Fibroblast of lung (primary cell): ENCODE results near the gene COL24A1. TPM values are rescaled to one million over a fixed set of nuclear protein-coding genes. Genes with fewer than 3 reads are reported as not detected.
"Not testable (repeated sequence)": the region's sequence is repeated elsewhere in the genome, so short reads cannot be mapped to it uniquely, and the experiment has no call there.

ENCODE experiments used
- DNase-seq, 2 donors: peaks; one replicate each; pipeline versions ENCODE4 v3.0.0 to v3.0.0-alpha.2; 2010; ENCODE audit warnings: low read depth in 2 of 2
- H2AFZ ChIP-seq: 2 replicates; pipeline ENCODE4 v1.5.1; 2012; ENCODE audit warnings: low read length, control low read depth, inconsistent platforms
- H3K27ac ChIP-seq: 2 replicates; pipeline ENCODE4 v1.5.1; 2011; ENCODE audit warnings: low read length, control low read depth; ENCODE audit not compliant: insufficient read depth
- H3K27me3 ChIP-seq: 2 replicates; pipeline ENCODE4 v1.5.1; 2011; ENCODE audit warnings: mild to moderate bottlenecking, low read length; ENCODE audit not compliant: control insufficient read depth, insufficient read depth
- H3K36me3 ChIP-seq: 2 replicates; pipeline ENCODE4 v1.5.1; 2011; ENCODE audit warnings: low read length; ENCODE audit not compliant: control insufficient read depth, insufficient read depth
- H3K4me1 ChIP-seq: 2 replicates; pipeline ENCODE4 v1.5.1; 2011; ENCODE audit warnings: low read length; ENCODE audit not compliant: control insufficient read depth, insufficient read depth; ENCODE audit errors: extremely low read depth
- H3K4me2 ChIP-seq: 2 replicates; pipeline ENCODE4 v1.5.1; 2011; ENCODE audit warnings: low read length, control low read depth; ENCODE audit not compliant: insufficient read depth; ENCODE audit errors: extremely low read depth
- H3K4me3 ChIP-seq, 4 experiments: fragments of 200-600 bp in 1 of 4; sonication (generic) in 1 of 4; replicated peaks in 1 of 4; 2 replicates each; pipeline ENCODE4 v1.5.1; 2011 to 2016; ENCODE audit warnings: low read length in 4 of 4, low read depth in 3 of 4, mild to moderate bottlenecking in 3 of 4, control low read depth in 2 of 4, inconsistent platforms in 1 of 4, mixed read lengths in 1 of 4; ENCODE audit not compliant: insufficient read depth in 1 of 4; ENCODE audit errors: control extremely low read depth in 1 of 4
- H3K79me2 ChIP-seq: 2 replicates; pipeline ENCODE4 v1.5.1; 2012; ENCODE audit warnings: mild to moderate bottlenecking, low read length, inconsistent platforms; ENCODE audit not compliant: control insufficient read depth, insufficient read depth
- H3K9ac ChIP-seq: 2 replicates; pipeline ENCODE4 v1.5.1; 2011; ENCODE audit warnings: mild to moderate bottlenecking, low read length, control low read depth; ENCODE audit not compliant: insufficient read depth
- H3K9me3 ChIP-seq: 2 replicates; pipeline ENCODE4 v1.5.1; 2012; ENCODE audit warnings: low read depth, low read length; ENCODE audit not compliant: control insufficient read depth, insufficient read depth
- H4K20me1 ChIP-seq: 2 replicates; pipeline ENCODE4 v1.5.1; 2011; ENCODE audit warnings: low read length; ENCODE audit not compliant: control insufficient read depth, insufficient read depth; ENCODE audit errors: extremely low read depth
- CTCF ChIP-seq, 2 donors: IDR thresholded peaks in 1 of 2; conservative IDR thresholded peaks in 1 of 2; 1 replicate in 1 of 2; 2 replicates in 1 of 2; pipeline ENCODE4 v1.5.1; 2011 to 2012; ENCODE audit warnings: low read length in 2 of 2, control low read depth in 1 of 2, inconsistent platforms in 1 of 2, low read depth in 1 of 2, mild to moderate bottlenecking in 1 of 2
- EZH2 ChIP-seq: IDR thresholded peaks from 2 replicates; pipeline ENCODE4 v1.5.1; 2012; ENCODE audit warnings: low read length, control low read depth, mild to moderate bottlenecking; ENCODE audit errors: missing control alignments
- polyA plus RNA-seq, 2 donors: library from polyadenylated mRNA; depleted of rRNA in 1 of 2; stranded (reverse) in 1 of 2; unstranded in 1 of 2; fragments of >200 nt; gene quantifications; 2 replicates each; pipeline ENCODE4 v1.2.1, GENCODE V29; 2011 to 2012; ENCODE audit warnings: missing spikeins in 1 of 2
- total RNA-seq: library from RNA; depleted of rRNA; stranded (reverse); fragments of >200 nt; gene quantifications from 2 replicates; pipeline ENCODE4 v1.2.1, GENCODE V29; 2014

COL24A1 gene
- total and polyA plus RNA-seq, 2 donors (not counting 1 experiment from before 2014, with no cell fraction given), result 0.31 to 3.3 TPM

DNA sequence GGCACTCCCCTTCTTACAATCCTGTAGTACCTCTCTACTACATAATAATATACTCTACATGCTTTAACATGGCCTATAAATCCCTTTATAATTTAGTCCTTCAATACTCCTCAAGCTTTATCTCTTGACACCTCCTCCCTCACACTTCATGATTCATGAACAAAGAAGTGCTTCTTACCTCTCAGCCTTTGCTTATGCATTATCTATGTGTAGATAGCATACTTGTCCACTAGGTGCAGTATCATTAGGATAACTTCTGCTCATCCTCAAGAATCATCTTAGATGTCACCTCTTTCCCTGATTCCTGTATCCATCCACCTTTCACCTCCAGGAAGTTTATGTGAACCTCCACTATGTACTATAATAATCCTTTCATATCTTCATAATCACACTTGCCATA lies 74.4 kb downstream of the COL24A1 start:
- Histone ChIP-seq H3K9ac (no peak overlapping the region), H4K20me1 (no peaks in the 10 kb centered on the region), H3K27ac (no peak overlapping the region), H3K4me2 (no peak overlapping the region), H3K27me3 (no peaks in the 10 kb centered on the region), H3K9me3 (no peaks in the 10 kb centered on the region), H3K79me2 (no peaks in the 10 kb centered on the region), H3K36me3 (no peaks in the 10 kb centered on the region), H3K4me3 (no peak overlapping the region), H3K4me1 (no peaks in the 10 kb centered on the region), H2AFZ (no peak overlapping the region)
- DNase-seq, result no peak
- TF ChIP-seq EZH2 (no peak), CTCF (conservative IDR thresholded peaks at IDR 0.05 in 1 of 2, IDR thresholded peaks at IDR 0.05 in 1 of 2; ENCODE audit: low read depth in 1 of 2, low read length in 2 of 2) (peak in 1 of 2 donors; percentile 20)

- not testable (repeated sequence) for H2AFZ ChIP-seq, H3K27me3 ChIP-seq
Observed at GRCh38 chr1:86072474-86072873, 84.1 kb downstream of the COL24A1 start.

DNA sequence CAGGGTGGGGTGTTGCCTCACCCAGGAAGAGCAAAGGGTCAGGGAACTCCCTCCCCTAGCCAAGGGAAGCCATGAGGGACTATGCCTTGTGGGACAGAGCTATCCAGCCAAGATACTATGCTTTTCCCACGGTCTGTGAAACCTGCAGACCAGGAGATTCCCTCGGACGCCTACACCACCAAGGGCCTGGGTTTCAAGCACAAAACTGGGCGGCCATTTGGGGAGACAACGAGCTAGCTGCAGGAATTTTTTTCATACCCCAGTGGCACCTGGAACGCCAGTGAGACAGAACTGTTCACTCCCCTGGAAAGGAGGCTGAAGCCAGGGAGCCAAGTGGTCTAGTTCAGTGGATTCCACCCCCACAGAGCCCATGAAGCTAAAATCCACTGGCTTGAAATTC lies 84.7 kb downstream of the COL24A1 start:
- H4K20me1 ChIP-seq, H3K9me3 ChIP-seq, H3K36me3 ChIP-seq, H3K79me2 ChIP-seq, H3K27ac ChIP-seq, H3K4me3 ChIP-seq, H3K27me3 ChIP-seq, H2AFZ ChIP-seq, DNase-seq, H3K4me2 ChIP-seq, H3K9ac ChIP-seq: not testable (repeated sequence)
- peaks cover 13% of the 10 kb centered on the region for H3K4me1 ChIP-seq

More at GRCh38 chr1:86072474-86072873, 84.1 kb downstream of the COL24A1 start:
- peaks cover 13% of the 10 kb centered on the region for H3K4me1 ChIP-seq
- H3K36me3 ChIP-seq, DNase-seq, H3K4me3 ChIP-seq, H3K79me2 ChIP-seq, H3K9me3 ChIP-seq, H3K4me2 ChIP-seq, H3K9ac ChIP-seq, H4K20me1 ChIP-seq, H3K27ac ChIP-seq: not testable (repeated sequence)

GRCh38 chr1:86069757-86070145 lies 86.8 kb downstream of the COL24A1 start:
- no peak overlapping the region for H2AFZ ChIP-seq

More at GRCh38 chr1:86069757-86070145, 86.8 kb downstream of the COL24A1 start:
- Histone ChIP-seq H3K27ac (no peak overlapping the region), H3K4me3 (no peak overlapping the region), H4K20me1 (no peaks in the 10 kb centered on the region), H3K4me2 (no peak overlapping the region), H3K27me3 (no peaks in the 10 kb centered on the region), H3K4me1 (peaks cover 13% of the 10 kb centered on the region), H3K9ac (no peak overlapping the region), H3K79me2 (no peaks in the 10 kb centered on the region), H3K9me3 (no peaks in the 10 kb centered on the region), H3K36me3 (no peaks in the 10 kb centered on the region)
- TF ChIP-seq EZH2 (no peak), CTCF (conservative IDR thresholded peaks at IDR 0.05 in 1 of 2, IDR thresholded peaks at IDR 0.05 in 1 of 2; ENCODE audit: low read depth in 1 of 2, low read length in 2 of 2) (no peak)
- DNase-seq, result peak; percentile 58 to 71
